ENCODE measurements around the gene CASZ1. TPM values are rescaled to one million over a fixed set of nuclear protein-coding genes. Genes with fewer than 3 reads are reported as not detected.

CASZ1 gene
- total RNA-seq, 2 experiments from 2014 or later = 11.0 to 11.5 TPM

DNA sequence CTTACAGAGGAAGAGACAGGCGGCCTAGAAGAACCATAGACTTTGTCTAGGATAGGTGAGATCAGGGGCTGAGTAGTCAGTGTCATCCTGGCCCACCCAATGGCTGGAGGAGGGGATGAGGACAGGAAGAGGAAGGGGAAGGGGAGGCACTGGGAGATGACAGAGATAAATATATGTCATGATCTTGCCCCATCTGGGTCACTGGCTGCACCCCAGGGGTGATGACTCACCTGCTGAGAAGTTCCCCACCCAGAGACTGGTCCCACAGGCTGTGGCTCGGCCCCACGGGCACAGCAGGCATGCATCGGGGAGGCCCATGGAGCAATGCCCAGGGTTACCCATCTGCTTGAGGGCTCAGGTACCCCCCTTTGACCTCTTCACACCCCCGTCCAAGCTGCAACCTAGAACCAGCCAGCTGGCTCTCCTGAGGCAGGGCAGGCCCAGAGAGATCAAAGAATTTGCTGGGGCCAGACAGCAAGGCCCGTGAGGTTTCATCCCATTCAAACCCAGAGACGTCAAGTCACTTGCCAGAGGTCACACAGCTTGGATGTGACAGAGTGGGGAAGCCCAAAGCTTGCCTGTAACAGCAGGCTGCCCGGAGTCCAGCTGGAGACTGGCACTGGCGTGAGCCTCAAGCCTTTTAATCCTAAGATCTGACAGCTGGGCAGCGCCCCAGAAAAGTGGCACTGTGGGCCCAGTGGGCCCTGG is 34.7 kb upstream of the CASZ1 start:
- ATAC-seq (ENCODE audit: low read depth) = no peak
- Mint-ChIP-seq H3K4me3 (no peak overlapping the region), H3K4me1 (no peaks in the 10 kb centered on the region), H3K27me3 (peaks cover 23% of the 10 kb centered on the region), H3K9me3 (no peaks in the 10 kb centered on the region), H3K27ac (no peak overlapping the region), H3K36me3 (no peaks in the 10 kb centered on the region)
- no peak for DNase-seq
- POLR2A ChIA-PET = no interaction called here

DNA sequence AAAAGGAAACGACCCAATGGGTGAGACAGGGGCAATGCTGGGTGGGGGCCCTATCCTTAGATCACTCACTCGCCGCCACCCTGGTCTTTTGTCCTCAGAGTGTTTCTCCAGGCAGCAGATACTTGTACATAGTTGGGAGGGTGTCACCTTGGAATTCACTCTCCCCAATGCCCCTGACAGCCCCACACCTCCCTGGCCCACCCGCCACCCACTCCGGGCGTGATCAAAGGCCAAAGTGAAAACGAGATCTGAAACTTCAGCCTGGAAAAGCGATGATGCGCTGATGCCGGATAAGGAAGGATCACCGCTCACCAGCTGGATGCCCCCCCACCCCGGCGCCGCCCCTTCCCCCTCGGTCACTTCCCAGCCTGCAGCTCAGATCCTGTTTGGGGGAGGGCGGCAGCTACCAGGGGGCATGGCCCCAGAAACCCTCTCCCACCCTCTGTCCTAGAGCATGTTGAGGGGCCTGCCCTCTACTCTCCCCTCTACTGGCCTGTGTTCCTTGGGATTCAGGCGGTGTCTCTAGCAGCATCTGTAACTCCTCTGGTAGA is 33.6 kb upstream of the CASZ1 start:
- Mint-ChIP-seq H3K36me3 (no peaks in the 10 kb centered on the region), H3K27ac (no peak overlapping the region), H3K9me3 (no peaks in the 10 kb centered on the region), H3K4me1 (no peaks in the 10 kb centered on the region), H3K27me3 (peaks cover 23% of the 10 kb centered on the region), H3K4me3 (no peak overlapping the region)
- no peak for ATAC-seq (ENCODE audit: low read depth)
- POLR2A ChIA-PET = interaction anchor here (0.5 kb wide), 1 partner anchor 330 kb away, joined by 3 read pairs; no protein-coding TSS in a partner anchor
- no peak for DNase-seq

GRCh38 chr1:10829067-10829818 is 32.8 kb upstream of the CASZ1 start:
- no peak overlapping the region for H3K27ac Mint-ChIP-seq
- no peak overlapping the region for H3K4me3 Mint-ChIP-seq
- no peaks in the 10 kb centered on the region for H3K36me3 Mint-ChIP-seq
- H3K9me3 Mint-ChIP-seq = no peaks in the 10 kb centered on the region
- DNase-seq = no peak
- H3K4me1 Mint-ChIP-seq = no peaks in the 10 kb centered on the region
- POLR2A ChIA-PET = no interaction called here
- H3K27me3 Mint-ChIP-seq = peaks cover 16% of the 10 kb centered on the region
- no peak for ATAC-seq (ENCODE audit: low read depth)

- H3K4me3 Mint-ChIP-seq = no peak overlapping the region
- DNase-seq (no peak), ATAC-seq (ENCODE audit: low read depth) (no peak)
- peaks cover 10% of the 10 kb centered on the region for H3K27me3 Mint-ChIP-seq
- H3K9me3 Mint-ChIP-seq = no peaks in the 10 kb centered on the region
- no peaks in the 10 kb centered on the region for H3K4me1 Mint-ChIP-seq
- POLR2A ChIA-PET = no interaction called here
- no peak overlapping the region for H3K27ac Mint-ChIP-seq
- H3K36me3 Mint-ChIP-seq = no peaks in the 10 kb centered on the region
Measured at GRCh38 chr1:10827377-10828333, 31.2 kb upstream of the CASZ1 start.

GRCh38 chr1:10825592-10825991 is 29.1 kb upstream of the CASZ1 start:
- no peak for DNase-seq
- no peaks in the 10 kb centered on the region for H3K4me1 Mint-ChIP-seq
- H3K9me3 Mint-ChIP-seq = no peaks in the 10 kb centered on the region
- POLR2A ChIA-PET = no interaction called here
- H3K27ac Mint-ChIP-seq = no peak overlapping the region
- H3K4me3 Mint-ChIP-seq = no peak overlapping the region
- ATAC-seq (ENCODE audit: low read depth) = no peak
- no peaks in the 10 kb centered on the region for H3K36me3 Mint-ChIP-seq
- H3K27me3 Mint-ChIP-seq = peaks cover 5% of the 10 kb centered on the region

DNA sequence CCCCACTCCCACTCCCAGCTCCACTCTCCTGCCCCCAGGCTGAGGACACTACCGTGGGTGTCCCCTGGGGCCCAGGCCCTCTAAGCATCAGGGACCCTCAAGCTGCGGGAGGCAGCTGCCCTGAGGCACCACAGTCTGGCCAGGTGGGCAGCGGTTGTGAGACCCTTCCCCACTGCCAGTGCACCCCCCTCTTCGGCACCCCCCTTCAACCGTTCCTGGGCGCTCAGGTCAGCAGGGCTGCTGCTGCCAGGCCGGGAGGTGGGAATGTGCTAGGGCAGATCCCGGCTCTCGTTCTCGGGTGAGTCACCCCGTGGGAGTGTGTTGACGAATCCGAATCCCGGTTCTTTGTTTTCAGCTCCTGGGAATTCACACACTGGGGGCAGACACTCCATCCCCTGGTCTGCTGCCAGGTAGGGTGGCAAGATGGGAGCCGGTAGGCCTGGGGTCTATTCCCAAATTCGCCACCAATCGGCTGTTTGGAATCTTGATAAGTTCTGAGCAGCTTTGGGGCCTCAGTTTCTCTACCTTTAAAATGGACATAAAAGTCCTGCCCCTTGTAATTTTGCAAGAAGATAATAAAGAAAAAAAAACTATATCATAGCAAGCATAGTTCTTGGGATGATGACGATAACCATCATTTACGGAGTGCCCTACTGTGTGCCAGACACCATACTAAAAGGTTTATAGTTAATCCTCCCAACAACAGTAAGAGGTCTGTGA is 28.5 kb upstream of the CASZ1 start:
- Mint-ChIP-seq H3K9me3 (no peaks in the 10 kb centered on the region), H3K27me3 (peaks cover 3% of the 10 kb centered on the region), H3K36me3 (no peaks in the 10 kb centered on the region), H3K27ac (no peak overlapping the region), H3K4me1 (no peaks in the 10 kb centered on the region), H3K4me3 (no peak overlapping the region)
- POLR2A ChIA-PET = no interaction called here
- no peak for DNase-seq
- no peak for ATAC-seq (ENCODE audit: low read depth)

DNA sequence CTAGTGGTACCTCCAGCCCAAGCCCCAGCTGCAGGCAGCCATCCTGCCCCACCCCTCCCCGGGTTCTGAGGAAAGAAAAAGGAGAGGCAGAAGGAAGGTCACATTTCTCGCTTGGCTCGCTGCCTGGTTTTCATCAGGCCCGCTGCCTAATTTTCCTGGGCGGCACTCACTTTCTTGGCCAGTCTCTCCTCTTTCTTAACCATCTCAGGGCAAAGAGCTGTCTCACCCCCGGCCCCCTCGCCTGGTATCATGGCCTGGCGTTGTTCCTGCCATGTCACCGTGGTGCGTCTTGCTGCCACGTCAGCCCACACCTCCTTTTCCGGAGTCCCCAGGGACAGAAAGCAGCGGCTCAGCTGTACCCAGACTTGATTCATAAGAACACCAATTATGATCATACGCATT is 26.6 kb upstream of the CASZ1 start:
- H3K27me3 Mint-ChIP-seq = peaks cover 3% of the 10 kb centered on the region
- no peak overlapping the region for H3K27ac Mint-ChIP-seq
- DNase-seq (no peak), ATAC-seq (ENCODE audit: low read depth) (no peak)
- no peak overlapping the region for H3K4me3 Mint-ChIP-seq
- no peaks in the 10 kb centered on the region for H3K9me3 Mint-ChIP-seq
- POLR2A ChIA-PET = no interaction called here
- no peaks in the 10 kb centered on the region for H3K36me3 Mint-ChIP-seq
- H3K4me1 Mint-ChIP-seq = no peaks in the 10 kb centered on the region

DNA sequence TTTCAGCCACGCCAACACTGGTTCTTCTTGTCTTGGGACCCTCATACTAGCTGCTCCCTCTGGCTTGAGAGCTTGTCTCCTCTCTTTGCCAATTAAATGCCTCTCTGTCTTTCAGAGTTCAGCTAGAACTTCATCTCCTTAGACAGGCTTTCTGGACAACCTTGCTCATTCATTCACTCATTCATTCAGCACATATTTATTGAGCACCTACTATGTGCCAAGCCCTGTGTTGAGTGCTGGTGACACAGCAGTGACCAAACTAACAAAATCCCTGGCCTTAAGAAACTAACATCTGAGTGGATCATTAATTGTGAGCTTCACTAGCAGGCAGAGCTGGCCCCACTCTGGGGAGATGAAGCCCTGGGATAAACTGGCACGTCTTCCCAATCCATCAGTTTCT is 24.9 kb upstream of the CASZ1 start:
- H3K4me1 Mint-ChIP-seq = no peaks in the 10 kb centered on the region
- peaks cover 3% of the 10 kb centered on the region for H3K27me3 Mint-ChIP-seq
- H3K4me3 Mint-ChIP-seq = no peak overlapping the region
- no peaks in the 10 kb centered on the region for H3K36me3 Mint-ChIP-seq
- no peak for DNase-seq
- H3K9me3 Mint-ChIP-seq = no peaks in the 10 kb centered on the region
- ATAC-seq (ENCODE audit: low read depth) = no peak
- no peak overlapping the region for H3K27ac Mint-ChIP-seq
- POLR2A ChIA-PET = no interaction called here

DNA sequence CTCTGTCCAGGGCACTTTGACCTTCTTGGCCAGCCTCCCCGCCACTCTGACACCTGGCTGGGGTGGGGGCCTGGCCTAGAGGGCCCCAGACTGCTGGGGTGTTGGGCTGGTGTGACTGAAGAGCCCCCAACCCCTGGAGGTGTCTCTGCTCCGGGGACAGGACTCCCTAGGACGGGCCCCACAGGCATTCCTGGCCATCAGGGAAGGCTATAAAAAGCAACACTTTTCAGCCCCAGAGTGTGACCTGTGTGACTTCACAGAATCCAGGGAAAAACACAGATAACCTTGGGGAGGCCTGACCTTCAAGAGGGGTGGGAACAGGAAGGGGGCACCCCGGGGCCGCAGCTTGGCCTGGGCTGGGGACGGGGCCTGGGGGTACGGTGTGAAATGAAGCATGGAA is 24.0 kb upstream of the CASZ1 start:
- H3K27me3 Mint-ChIP-seq = peaks cover 3% of the 10 kb centered on the region

GRCh38 chr1:10819198-10819901 is 22.9 kb upstream of the CASZ1 start:
- Mint-ChIP-seq H3K9me3 (no peaks in the 10 kb centered on the region), H3K36me3 (no peaks in the 10 kb centered on the region), H3K27me3 (peaks cover 3% of the 10 kb centered on the region), H3K4me3 (no peak overlapping the region), H3K4me1 (no peaks in the 10 kb centered on the region), H3K27ac (no peak overlapping the region)
- no peak for ATAC-seq (ENCODE audit: low read depth)
- POLR2A ChIA-PET = no interaction called here
- DNase-seq = no peak

More for the DNA sequence above, 24.0 kb upstream of the CASZ1 start:
- Mint-ChIP-seq H3K4me1 (no peaks in the 10 kb centered on the region), H3K36me3 (no peaks in the 10 kb centered on the region), H3K4me3 (no peak overlapping the region), H3K27ac (no peak overlapping the region), H3K9me3 (no peaks in the 10 kb centered on the region)
- no peak for ATAC-seq (ENCODE audit: low read depth)
- POLR2A ChIA-PET = no interaction called here
- DNase-seq = no peak

DNA sequence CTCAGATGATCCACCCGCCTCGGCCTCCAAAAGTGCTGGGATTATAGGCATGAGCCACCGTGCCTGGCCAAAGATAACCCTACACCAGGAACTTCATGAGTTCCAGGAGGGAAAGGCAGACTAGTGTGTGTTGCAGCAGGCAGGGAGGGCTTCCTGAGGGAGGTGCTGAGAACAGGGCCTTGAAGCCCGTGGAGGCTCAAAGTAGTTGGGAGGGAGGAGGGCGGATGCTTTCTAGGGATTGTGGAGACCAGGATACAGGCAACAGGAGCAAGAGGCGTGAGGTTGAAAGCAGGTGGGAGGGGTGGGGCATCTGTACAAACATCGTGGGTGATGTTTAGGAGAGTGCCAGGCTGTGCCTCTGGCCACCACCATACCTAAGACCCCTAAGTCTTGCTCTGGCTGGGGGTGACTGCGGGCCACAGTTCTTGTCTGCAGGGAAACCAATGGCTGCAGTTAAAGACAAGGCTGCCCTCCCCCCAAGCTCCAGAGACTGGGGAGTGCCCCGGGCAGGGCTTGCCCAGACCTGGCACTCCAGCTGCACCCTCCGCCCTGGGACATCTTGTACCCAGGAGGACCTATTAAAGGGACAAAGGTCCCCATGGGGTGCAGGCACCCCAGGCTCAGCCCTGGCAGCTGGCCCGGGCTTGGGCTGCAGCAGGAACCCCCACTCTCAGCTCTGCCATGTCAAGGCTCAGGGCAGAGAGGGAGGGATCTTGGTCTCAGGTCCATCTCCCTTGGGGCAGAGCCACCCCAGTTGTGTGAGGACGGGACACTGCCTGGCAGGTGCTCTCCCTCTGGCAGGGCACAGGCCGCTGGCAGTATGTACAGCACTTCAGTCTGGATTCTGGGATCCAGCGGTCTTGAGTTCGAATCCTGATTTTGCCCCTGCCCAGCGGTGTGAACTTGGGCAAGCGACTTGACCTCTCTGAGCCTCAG is 22.1 kb upstream of the CASZ1 start:
- H3K27ac Mint-ChIP-seq = no peak overlapping the region
- POLR2A ChIA-PET = no interaction called here
- no peaks in the 10 kb centered on the region for H3K36me3 Mint-ChIP-seq
- no peak overlapping the region for H3K4me3 Mint-ChIP-seq
- peaks cover 3% of the 10 kb centered on the region for H3K27me3 Mint-ChIP-seq
- ATAC-seq (ENCODE audit: low read depth) (no peak), DNase-seq (no peak)
- H3K4me1 Mint-ChIP-seq = no peaks in the 10 kb centered on the region
- no peaks in the 10 kb centered on the region for H3K9me3 Mint-ChIP-seq
